ENCODE data around the gene TMEM243.

GRCh38 chr7:87199241-87199640 is 20.3 kb downstream of the TMEM243 start:
- TF ChIP-seq, protein P1, sequence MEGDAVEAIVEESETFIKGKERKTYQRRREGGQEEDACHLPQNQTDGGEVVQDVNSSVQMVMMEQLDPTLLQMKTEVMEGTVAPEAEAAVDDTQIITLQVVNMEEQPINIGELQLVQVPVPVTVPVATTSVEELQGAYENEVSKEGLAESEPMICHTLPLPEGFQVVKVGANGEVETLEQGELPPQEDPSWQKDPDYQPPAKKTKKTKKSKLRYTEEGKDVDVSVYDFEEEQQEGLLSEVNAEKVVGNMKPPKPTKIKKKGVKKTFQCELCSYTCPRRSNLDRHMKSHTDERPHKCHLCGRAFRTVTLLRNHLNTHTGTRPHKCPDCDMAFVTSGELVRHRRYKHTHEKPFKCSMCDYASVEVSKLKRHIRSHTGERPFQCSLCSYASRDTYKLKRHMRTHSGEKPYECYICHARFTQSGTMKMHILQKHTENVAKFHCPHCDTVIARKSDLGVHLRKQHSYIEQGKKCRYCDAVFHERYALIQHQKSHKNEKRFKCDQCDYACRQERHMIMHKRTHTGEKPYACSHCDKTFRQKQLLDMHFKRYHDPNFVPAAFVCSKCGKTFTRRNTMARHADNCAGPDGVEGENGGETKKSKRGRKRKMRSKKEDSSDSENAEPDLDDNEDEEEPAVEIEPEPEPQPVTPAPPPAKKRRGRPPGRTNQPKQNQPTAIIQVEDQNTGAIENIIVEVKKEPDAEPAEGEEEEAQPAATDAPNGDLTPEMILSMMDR (IDR thresholded peaks at IDR 0.05; ENCODE audit: insufficient read depth, low read length, poor library complexity, severe bottlenecking): no peak
- TF ChIP-seq EZH2phosphoT487 (conservative IDR thresholded peaks at IDR 0.05; ENCODE audit: low read length): no peak

Data from SU-DHL-6 (cell line).